GM19023 (cell line): Measurements from ENCODE around the gene APBB2.
"Not testable (repeated sequence)": the region's sequence is repeated elsewhere in the genome, so short reads cannot be mapped to it uniquely, and the experiment has no call there.

Experiments
- ATAC-seq: cut with Tn5 transposase; IDR thresholded peaks from one replicate; pipeline ENCODE4 v1.9.1; 2021; ENCODE audit warnings: mild to moderate bottlenecking, moderate library complexity; ENCODE audit not compliant: unreplicated experiment

APBB2 gene

DNA sequence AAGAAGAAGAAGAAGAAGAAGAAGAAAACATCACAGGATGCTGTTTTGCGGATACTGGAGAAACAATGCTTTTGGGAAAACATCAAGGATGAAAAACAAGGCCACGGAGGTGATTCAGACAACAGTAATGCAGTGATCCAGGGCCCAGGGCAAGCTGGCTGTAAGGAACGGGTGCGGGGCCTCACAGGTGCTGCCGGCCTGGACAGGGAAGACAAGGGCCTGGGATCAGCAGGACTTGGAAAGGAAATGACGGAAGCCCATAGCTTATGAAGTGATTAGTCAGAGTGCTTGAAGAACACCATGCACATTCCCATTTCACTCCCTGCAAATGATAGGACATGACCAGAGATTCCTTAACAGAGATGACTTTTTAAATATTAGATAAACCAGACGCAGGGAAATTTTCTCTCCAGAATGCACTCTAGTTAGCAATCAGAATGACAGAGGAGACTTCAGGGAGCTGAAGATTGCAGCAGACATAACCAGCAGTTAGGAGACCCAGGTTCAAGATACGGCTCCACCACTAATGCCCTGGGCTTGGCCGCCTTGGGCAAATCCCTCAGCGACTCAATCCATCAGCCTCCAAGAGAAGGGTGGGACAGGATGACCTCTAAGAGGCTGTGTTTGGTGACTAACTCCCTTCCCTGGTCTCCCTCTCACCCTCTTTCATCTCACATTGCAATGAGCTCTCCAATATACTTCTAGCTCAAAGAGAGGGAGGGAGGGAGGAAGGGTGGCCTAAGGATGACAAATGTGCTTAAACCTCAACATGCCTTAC lies 54.1 kb downstream of the APBB2 start:
- no peak for ATAC-seq

DNA sequence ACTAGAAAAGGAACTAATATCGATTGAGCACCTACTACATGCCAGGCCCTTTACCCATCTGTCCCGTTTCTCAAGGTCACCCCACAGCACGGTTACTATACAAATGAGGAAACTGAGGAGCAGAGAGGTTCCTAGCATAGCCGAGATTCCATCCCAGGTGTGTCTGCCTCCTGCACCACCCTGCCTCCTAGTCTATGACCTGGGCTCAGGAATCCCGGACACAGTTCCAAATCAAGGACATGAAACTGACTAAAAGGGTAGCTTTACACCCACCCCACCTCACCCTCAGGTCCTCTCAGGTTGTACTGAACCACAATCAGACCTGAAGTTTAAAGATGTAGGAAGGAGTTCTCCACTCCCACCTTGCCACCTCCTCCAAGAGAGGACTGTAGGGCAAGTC lies 55.6 kb downstream of the APBB2 start:
- no peak for ATAC-seq

- ATAC-seq, result no peak
Measured at GRCh38 chr4:41158274-41158673, 56.1 kb downstream of the APBB2 start.

DNA sequence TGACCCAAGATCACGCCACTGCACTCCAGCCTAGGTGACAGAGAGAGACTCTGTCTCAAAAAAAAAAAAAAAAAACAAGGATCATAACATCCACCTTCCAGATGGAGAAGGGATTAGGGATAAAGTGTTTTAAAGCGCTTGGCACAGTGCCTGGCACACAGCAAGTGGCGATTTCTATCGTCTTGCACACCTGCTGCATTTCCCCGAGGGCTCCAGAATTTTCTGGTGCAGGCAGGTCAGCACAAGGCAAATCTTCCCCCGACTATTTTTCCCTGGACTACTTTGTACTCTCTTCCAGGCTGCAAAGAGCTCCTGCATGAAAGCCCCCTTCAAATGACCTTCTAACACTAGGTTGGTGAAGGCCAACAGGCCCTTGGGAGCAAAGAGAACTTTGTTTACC lies 57.3 kb downstream of the APBB2 start:
- no peak for ATAC-seq

DNA sequence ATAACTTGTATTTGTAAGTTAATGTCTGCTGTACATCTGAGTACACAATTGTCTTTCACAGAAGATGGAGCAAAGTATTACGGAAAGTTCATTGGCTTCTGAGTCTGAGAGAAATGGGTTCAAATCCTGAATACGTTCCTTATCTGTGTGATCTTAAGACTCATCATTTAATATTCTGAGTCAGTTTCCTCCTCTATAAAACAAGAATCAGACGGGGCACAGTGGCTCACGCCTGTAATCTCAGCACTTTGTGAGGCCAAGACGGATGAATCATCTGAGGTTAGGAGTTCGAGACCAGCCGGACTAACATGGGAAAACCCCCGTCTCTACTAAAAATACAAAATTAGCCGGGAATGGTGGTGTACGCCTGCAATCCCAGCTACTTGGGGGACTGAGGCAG lies 57.8 kb downstream of the APBB2 start:
- no peak for ATAC-seq

- ATAC-seq, result no peak
Measured at GRCh38 chr4:41155194-41155830, 59.0 kb downstream of the APBB2 start.

DNA sequence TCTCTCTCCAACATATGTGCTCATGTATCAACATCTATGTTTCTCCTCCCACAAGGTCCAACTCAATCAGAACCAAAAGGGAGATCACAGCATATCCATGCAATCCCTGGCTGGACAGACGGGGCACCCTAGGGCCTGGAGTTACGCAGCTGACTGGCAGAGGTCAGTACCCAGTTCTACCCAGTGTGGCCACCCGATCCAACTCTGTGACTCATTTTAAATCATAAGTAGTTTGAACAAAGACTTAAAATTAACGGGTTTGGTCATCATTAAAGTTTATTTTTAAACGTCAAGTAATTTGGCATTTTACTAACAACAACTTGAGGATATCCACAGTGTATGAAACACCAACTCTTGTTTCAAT lies 59.5 kb downstream of the APBB2 start:
- ATAC-seq, result no peak

DNA sequence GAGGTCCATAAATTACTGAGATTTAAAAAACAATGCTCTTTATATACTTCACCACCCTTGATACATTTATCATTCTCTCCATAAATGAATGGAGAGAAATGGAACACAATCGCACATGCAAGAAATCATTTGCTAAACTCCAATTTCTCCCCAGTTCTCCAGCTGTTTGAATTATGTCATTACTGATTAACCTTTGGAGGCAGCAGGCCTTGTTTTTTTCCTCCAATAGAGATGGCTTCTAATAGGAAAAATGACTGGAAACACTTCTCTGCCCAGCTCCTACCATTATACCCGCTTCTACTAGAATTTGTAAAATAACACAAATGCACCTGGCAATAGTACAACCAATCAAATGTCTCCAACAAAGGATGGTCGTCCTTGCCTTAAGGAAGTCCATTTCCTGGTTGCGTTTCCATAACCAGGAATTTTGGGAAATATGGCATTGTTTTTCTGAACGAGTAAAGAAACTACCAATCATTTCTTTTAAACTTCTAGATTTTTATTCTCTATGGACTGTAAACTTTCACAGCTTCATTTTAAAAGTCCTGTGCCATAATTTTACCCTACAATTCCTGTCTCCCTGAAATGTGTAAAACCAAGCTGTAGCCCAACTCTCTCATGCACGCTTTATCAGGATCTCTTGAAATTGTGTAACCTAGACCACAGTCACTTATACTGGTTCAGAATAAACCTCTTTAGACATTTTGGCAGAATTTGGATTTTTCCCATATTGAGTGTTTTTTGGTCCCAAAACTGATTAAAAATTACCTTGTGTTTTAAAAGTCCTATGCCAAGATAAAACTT lies 60.1 kb downstream of the APBB2 start:
- no peak for ATAC-seq

- no peak for ATAC-seq
Measured at GRCh38 chr4:41150401-41150800, 63.9 kb downstream of the APBB2 start.

DNA sequence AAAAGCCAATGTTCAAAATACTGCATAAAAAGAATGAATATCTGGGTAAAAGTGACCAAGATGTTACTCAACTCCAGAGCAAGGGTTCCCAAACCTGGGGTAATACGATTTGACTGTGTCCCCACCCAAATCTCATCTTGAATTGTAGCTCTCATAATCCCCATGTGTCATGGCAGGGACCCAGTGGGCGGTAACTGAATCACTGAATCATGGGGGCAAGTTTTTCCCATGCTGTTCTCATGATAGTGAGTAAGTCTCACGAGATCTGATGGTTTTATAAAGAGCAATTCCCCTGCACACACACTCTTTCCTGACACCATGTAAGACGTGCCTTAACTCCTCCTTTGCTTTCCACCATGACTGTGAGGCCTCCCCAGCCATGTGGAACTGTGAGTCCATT lies 64.8 kb downstream of the APBB2 start:
- not testable (repeated sequence) for ATAC-seq

DNA sequence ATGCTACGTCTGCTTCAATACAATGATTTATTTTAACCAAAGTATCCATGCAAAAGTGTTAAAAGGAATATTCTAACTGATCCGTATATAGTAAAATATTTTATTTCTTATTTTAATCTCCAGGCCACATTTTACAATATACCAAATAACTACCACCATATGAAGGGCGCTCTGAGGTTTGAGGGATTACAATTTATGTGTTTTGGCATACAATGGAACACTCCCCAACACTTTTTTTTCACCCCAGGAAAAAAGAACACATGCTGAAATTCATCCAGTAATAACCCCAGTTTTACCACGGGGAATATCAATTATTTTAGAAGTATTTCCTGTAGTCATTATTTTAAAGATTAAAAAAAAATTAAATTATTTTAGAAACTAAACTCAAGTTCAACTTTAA lies 65.4 kb downstream of the APBB2 start:
- no peak for ATAC-seq

GRCh38 chr4:41148292-41148691 lies 66.0 kb downstream of the APBB2 start:
- no peak for ATAC-seq

- ATAC-seq, result not testable (repeated sequence)
Measured at GRCh38 chr4:41147570-41147969, 66.8 kb downstream of the APBB2 start.

GRCh38 chr4:41146716-41147506 lies 67.4 kb downstream of the APBB2 start:
- ATAC-seq, result no peak

DNA sequence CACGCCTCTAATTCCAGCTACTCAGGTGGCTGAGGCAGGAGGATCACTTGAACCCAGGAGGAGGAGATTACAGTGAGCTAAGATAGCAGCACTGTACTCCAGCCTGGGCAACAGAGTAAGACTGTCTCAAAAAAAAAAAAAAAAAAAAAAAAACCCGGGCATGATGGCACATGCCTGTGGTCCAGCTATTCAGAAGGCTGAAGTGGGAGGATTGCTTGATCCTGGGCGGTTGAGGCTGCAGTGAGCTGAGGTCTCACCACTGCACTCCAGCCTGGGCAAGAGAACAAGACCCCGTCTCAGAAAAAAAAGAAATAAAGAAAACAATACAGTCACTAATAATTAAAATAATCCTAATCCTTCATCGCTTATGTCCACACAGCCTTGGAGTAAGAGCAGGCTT lies 68.1 kb downstream of the APBB2 start:
- no peak for ATAC-seq

- ATAC-seq, result no peak
Measured at GRCh38 chr4:41145571-41146078, 68.7 kb downstream of the APBB2 start.

GRCh38 chr4:41144812-41145211 lies 69.5 kb downstream of the APBB2 start:
- ATAC-seq, result no peak

DNA sequence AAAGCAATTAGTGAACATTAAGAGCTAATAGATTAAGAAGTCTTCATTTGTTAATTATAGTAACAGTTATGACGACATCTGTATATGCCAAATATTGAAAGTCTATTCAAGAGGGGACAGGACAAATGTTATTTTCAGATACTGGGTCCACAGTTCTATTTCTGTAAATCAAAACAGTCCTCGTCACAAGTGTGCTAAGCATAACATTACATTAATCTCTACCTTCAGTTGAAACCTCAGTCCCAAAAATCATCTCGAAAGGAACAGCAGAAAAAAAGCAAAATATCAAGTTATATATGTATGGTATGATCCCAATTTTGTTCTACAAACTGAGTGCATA lies 70.3 kb downstream of the APBB2 start:
- ATAC-seq, result no peak

- no peak for ATAC-seq
Measured at GRCh38 chr4:41143311-41144039, 70.9 kb downstream of the APBB2 start.
